ENCODE results near the gene COL9A1.

- TF ChIP-seq CTCF (IDR thresholded peaks at IDR 0.05) (no peak), POLR2A (IDR thresholded peaks at IDR 0.05) (no peak), POLR2AphosphoS5 (IDR thresholded peaks at IDR 0.05; ENCODE audit: insufficient read depth in 1 of 2, low read depth in 1 of 2) (no peak)
Observed at GRCh38 chr6:70338775-70339174, 35.9 kb upstream of the COL9A1 start.
